Cardiac muscle cell (in vitro differentiated cells and primary cell): ENCODE results near the gene PDK4. TPM values are rescaled to one million over a fixed set of nuclear protein-coding genes. Genes with fewer than 3 reads are reported as not detected.

Experiments
- DNase-seq, 2 donors: peaks; one replicate each; pipeline versions ENCODE4 v3.0.0 to v3.0.0-alpha.2; 2010 to 2017; ENCODE audit warnings: low read depth in 1 of 2, low spot score in 1 of 2
- H3K27ac ChIP-seq: fragments of 200-600 bp; sonication (generic); 2 replicates; pipeline ENCODE4 v1.5.1; 2016
- H3K27me3 ChIP-seq: fragments of 200-600 bp; sonication (generic); 2 replicates; pipeline ENCODE4 v1.6.0; 2016; ENCODE audit warnings: control low read depth
- H3K36me3 ChIP-seq: fragments of 200-600 bp; sonication (generic); 2 replicates; pipeline ENCODE4 v1.5.1; 2016; ENCODE audit warnings: control low read depth
- H3K4me1 ChIP-seq: fragments of 200-600 bp; sonication (generic); 2 replicates; pipeline ENCODE4 v1.8.1; 2017; ENCODE audit warnings: low read depth, mild to moderate bottlenecking, mixed run types
- H3K4me3 ChIP-seq: fragments of 200-600 bp; sonication (generic); 2 replicates; pipeline ENCODE4 v1.5.1; 2016; ENCODE audit warnings: mild to moderate bottlenecking
- H3K9me3 ChIP-seq: fragments of 200-600 bp; sonication (generic); 2 replicates; pipeline ENCODE4 v1.5.1; 2017; ENCODE audit warnings: low read depth, mild to moderate bottlenecking, control low read depth
- polyA plus RNA-seq: library from polyadenylated mRNA; unstranded; fragments of >200 nt; fragmentation: Nextera tagmentation; extraction: Ambion mirVana; gene quantifications from 2 replicates; pipeline ENCODE4 v1.2.1, GENCODE V29; 2016
- total RNA-seq: library from RNA; depleted of rRNA; stranded (reverse); fragments of >200 nt; gene quantifications from 2 replicates; pipeline ENCODE4 v1.2.3, GENCODE V29; 2016
- TF ChIP-seq, protein P1 (sequence below): IDR thresholded peaks from 2 replicates; pipeline ENCODE4 v1.5.1; 2012; ENCODE audit warnings: low read depth, mild to moderate bottlenecking, low read length

Gene PDK4
- total and polyA plus RNA-seq, 2 experiments from 2014 or later = 0.32 to 2.6 TPM

- no peak overlapping the region for H3K27ac ChIP-seq
- H3K4me3 ChIP-seq = no peak overlapping the region
- TF ChIP-seq, protein P1, sequence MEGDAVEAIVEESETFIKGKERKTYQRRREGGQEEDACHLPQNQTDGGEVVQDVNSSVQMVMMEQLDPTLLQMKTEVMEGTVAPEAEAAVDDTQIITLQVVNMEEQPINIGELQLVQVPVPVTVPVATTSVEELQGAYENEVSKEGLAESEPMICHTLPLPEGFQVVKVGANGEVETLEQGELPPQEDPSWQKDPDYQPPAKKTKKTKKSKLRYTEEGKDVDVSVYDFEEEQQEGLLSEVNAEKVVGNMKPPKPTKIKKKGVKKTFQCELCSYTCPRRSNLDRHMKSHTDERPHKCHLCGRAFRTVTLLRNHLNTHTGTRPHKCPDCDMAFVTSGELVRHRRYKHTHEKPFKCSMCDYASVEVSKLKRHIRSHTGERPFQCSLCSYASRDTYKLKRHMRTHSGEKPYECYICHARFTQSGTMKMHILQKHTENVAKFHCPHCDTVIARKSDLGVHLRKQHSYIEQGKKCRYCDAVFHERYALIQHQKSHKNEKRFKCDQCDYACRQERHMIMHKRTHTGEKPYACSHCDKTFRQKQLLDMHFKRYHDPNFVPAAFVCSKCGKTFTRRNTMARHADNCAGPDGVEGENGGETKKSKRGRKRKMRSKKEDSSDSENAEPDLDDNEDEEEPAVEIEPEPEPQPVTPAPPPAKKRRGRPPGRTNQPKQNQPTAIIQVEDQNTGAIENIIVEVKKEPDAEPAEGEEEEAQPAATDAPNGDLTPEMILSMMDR = no peak
- H3K36me3 ChIP-seq = no peaks in the 10 kb centered on the region
- H3K27me3 ChIP-seq = no peaks in the 10 kb centered on the region
- no peaks in the 10 kb centered on the region for H3K9me3 ChIP-seq
- peak in 1 of 2 donors; percentile 27 for DNase-seq
- no peaks in the 10 kb centered on the region for H3K4me1 ChIP-seq
These were observed 34.6 kb upstream of the PDK4 start for GRCh38 chr7:95630702-95631458.

GRCh38 chr7:95628831-95629439, 32.6 kb upstream of the PDK4 start:
- Histone ChIP-seq H3K36me3 (no peaks in the 10 kb centered on the region), H3K4me3 (no peak overlapping the region), H3K27ac (no peak overlapping the region), H3K9me3 (no peaks in the 10 kb centered on the region), H3K4me1 (no peaks in the 10 kb centered on the region), H3K27me3 (no peaks in the 10 kb centered on the region)
- DNase-seq = peak in 1 of 2 donors; percentile 50
- TF ChIP-seq, protein P1 = no peak

DNA sequence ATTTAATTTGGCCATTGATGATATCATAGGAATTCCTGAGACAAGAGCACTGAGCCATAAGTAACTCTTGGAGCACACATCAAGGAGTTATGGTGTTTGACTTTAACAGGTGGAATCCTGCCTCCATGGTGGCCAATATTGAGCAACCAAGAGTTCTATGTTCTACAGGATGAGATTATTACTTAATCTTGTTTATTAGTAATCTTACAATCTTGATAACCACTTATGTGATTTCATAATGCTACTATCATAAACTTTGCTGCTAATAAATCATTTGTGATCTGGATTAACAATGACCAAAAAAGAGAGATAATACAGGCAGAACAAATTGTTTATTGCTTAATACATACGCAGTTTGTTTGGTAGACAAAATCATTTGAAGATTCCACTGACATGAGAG, 27.5 kb upstream of the PDK4 start:
- TF ChIP-seq, protein P1 = no peak
- Histone ChIP-seq H3K9me3 (no peaks in the 10 kb centered on the region), H3K27me3 (peaks cover 4% of the 10 kb centered on the region), H3K4me1 (no peaks in the 10 kb centered on the region), H3K27ac (no peak overlapping the region), H3K4me3 (no peak overlapping the region), H3K36me3 (no peaks in the 10 kb centered on the region)
- no peak for DNase-seq

GRCh38 chr7:95622859-95623258, 26.5 kb upstream of the PDK4 start:
- H3K4me3 ChIP-seq = no peak overlapping the region
- TF ChIP-seq, protein P1 = no peak
- H3K27ac ChIP-seq = no peak overlapping the region
- H3K9me3 ChIP-seq = no peaks in the 10 kb centered on the region
- H3K4me1 ChIP-seq = no peaks in the 10 kb centered on the region
- DNase-seq = no peak
- no peaks in the 10 kb centered on the region for H3K36me3 ChIP-seq
- H3K27me3 ChIP-seq = peaks cover 4% of the 10 kb centered on the region

DNA sequence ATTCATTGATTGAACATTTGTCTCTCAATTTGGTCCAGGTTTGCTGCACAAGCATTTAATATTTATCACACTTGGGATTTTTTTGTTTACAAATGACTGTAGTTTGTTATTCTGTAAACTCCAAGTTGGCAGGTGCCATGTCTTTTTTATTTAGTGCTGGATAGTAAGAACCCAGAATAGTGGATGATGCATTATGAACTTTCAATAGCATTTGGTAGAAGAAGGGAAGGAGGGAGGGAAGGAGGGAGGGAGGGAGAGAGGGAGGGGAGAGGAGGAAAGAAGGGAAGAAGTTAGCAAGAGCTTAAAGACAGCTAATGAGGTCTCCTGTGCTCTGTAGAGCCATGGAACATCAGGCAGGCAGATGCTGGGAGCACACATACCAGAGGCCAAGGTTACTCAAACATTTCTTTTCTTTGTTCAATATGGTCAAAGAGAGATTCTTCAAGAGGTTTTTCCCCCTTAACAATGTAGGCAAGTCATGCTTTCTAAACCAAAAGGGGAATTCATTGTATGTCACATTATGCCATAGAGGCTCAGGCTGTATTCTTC, 25.8 kb upstream of the PDK4 start:
- TF ChIP-seq, protein P1 = no peak
- H3K9me3 ChIP-seq = no peaks in the 10 kb centered on the region
- no peak overlapping the region for H3K4me3 ChIP-seq

More for the DNA sequence above, 25.8 kb upstream of the PDK4 start:
- DNase-seq = no peak
- Histone ChIP-seq H3K36me3 (no peaks in the 10 kb centered on the region), H3K4me1 (no peaks in the 10 kb centered on the region), H3K27ac (no peak overlapping the region), H3K27me3 (peaks cover 4% of the 10 kb centered on the region)
